Endodermal cell (in vitro differentiated cells): Measurements from ENCODE around the gene EXOC8. TPM values are rescaled to one million over a fixed set of nuclear protein-coding genes. Genes with fewer than 3 reads are reported as not detected.
A peak's percentile ranks its signal among the peaks of the same experiment; 100 is the strongest.

Experiments used
- DNase-seq: peaks from one replicate; pipeline ENCODE4 v3.0.0-alpha.2; 2017
- H3K27ac ChIP-seq: 2 replicates; pipeline ENCODE4 v1.5.1; 2013; ENCODE audit warnings: mild to moderate bottlenecking, low read depth, low read length, moderate library complexity
- H3K27me3 ChIP-seq: 2 replicates; pipeline ENCODE4 v1.6.1; 2013; ENCODE audit warnings: mild to moderate bottlenecking, low read length, moderate library complexity; ENCODE audit not compliant: insufficient read depth, control insufficient read depth, poor library complexity, severe bottlenecking
- H3K36me3 ChIP-seq: 2 replicates; pipeline ENCODE4 v1.7.0; 2013; ENCODE audit warnings: mild to moderate bottlenecking, low read length, moderate library complexity; ENCODE audit not compliant: control insufficient read depth, insufficient read depth
- H3K4me1 ChIP-seq: one replicate; pipeline ENCODE4 v1.7.0; 2013; ENCODE audit warnings: low read length; ENCODE audit not compliant: control insufficient read depth, insufficient read depth
- H3K4me3 ChIP-seq: 2 replicates; pipeline ENCODE4 v1.5.1; 2013; ENCODE audit warnings: mild to moderate bottlenecking, low read length, moderate library complexity
- H3K9ac ChIP-seq: 2 replicates; pipeline ENCODE4 v1.6.1; 2013; ENCODE audit warnings: mild to moderate bottlenecking, low read length, moderate library complexity; ENCODE audit not compliant: poor library complexity, severe bottlenecking; ENCODE audit errors: extremely low read depth
- H3K9me3 ChIP-seq: 2 replicates; pipeline ENCODE4 v1.6.1; 2013; ENCODE audit warnings: mild to moderate bottlenecking, low read length, moderate library complexity; ENCODE audit not compliant: control insufficient read depth
- H3K27ac Mint-ChIP-seq: 2 replicates; pipeline ENCODE4 v1.8.0; 2020; ENCODE audit warnings: mixed read lengths
- H3K27me3 Mint-ChIP-seq: 2 replicates; pipeline ENCODE4 v1.8.0; 2021; ENCODE audit warnings: mild to moderate bottlenecking, mixed read lengths; ENCODE audit not compliant: insufficient read depth
- H3K36me3 Mint-ChIP-seq: 2 replicates; pipeline ENCODE4 v1.8.0; 2020; ENCODE audit warnings: low read depth, mixed read lengths
- H3K4me1 Mint-ChIP-seq: 2 replicates; pipeline ENCODE4 v1.8.0; 2020; ENCODE audit warnings: mixed read lengths
- H3K4me3 Mint-ChIP-seq: 2 replicates; pipeline ENCODE4 v1.8.0; 2020; ENCODE audit warnings: mild to moderate bottlenecking, moderate library complexity, mixed read lengths
- H3K9me3 Mint-ChIP-seq: 2 replicates; pipeline ENCODE4 v1.8.0; 2020; ENCODE audit warnings: mild to moderate bottlenecking, mixed read lengths
- WGBS, 2 experiments: methylation state at CpG; one replicate each; pipeline versions ENCODE4 v1.1.5 to v1.1.7; 2013; ENCODE audit warnings: missing lambda C conversion rate in 2 of 2, mixed read lengths in 1 of 2; ENCODE audit not compliant: insufficient coverage in 1 of 2, insufficient read length in 1 of 2; 5-methylcytosine and 5-hydroxymethylcytosine counted together
- total RNA-seq, 2 donors: library from RNA; stranded (reverse); fragmentation: NEBNext Ultra II Directional in 1 of 2; extraction: Animal tissue kit (Norgen Biotek cat#: 25700) in 1 of 2; gene quantifications; 2 replicates in 1 of 2; 3 replicates in 1 of 2; pipeline ENCODE4 v1.2.1, GENCODE V29; 2021
- TF ChIP-seq, protein P1 (sequence below): fragments of 200-600 bp; sonication (generic); conservative IDR thresholded peaks from 2 replicates; pipeline ENCODE4 v1.5.0; 2021; ENCODE audit warnings: antibody characterized with exemption, mild to moderate bottlenecking

The EXOC8 gene
- total RNA-seq, 2 donors from 2014 or later = 9.9 to 13.1 TPM

DNA sequence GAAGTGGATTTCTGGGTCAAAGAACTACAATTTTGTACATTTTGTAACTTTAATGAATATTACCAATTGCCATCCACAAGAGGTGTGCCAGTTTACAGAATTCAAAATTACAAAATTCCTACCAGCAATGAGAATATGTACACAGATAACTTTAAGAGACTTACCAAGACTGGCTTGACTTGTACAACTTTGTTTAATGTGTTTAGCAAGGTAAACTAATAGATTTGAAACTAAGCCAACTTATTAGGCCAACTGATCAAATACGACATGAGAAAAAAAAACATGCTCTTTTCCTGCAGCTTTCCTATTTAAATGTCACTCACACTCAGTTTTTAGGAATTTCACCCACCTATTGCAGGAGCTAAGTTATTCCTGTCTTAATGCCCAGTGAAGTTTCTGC lies 11.4 kb downstream of the EXOC8 start:
- Histone ChIP-seq H3K4me3 (no peak overlapping the region), H3K27me3 (no peaks in the 10 kb centered on the region), H3K27ac (no peak overlapping the region), H3K4me1 (no peaks in the 10 kb centered on the region), H3K36me3 (peaks cover 2% of the 10 kb centered on the region), H3K9ac (no peak overlapping the region), H3K9me3 (no peaks in the 10 kb centered on the region)
- Mint-ChIP-seq H3K4me1 (no peaks in the 10 kb centered on the region), H3K27me3 (no peaks in the 10 kb centered on the region), H3K27ac (no peak overlapping the region), H3K4me3 (no peak overlapping the region), H3K9me3 (no peaks in the 10 kb centered on the region), H3K36me3 (no peaks in the 10 kb centered on the region)
- TF ChIP-seq, protein P1, sequence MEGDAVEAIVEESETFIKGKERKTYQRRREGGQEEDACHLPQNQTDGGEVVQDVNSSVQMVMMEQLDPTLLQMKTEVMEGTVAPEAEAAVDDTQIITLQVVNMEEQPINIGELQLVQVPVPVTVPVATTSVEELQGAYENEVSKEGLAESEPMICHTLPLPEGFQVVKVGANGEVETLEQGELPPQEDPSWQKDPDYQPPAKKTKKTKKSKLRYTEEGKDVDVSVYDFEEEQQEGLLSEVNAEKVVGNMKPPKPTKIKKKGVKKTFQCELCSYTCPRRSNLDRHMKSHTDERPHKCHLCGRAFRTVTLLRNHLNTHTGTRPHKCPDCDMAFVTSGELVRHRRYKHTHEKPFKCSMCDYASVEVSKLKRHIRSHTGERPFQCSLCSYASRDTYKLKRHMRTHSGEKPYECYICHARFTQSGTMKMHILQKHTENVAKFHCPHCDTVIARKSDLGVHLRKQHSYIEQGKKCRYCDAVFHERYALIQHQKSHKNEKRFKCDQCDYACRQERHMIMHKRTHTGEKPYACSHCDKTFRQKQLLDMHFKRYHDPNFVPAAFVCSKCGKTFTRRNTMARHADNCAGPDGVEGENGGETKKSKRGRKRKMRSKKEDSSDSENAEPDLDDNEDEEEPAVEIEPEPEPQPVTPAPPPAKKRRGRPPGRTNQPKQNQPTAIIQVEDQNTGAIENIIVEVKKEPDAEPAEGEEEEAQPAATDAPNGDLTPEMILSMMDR = no peak
- no peak for DNase-seq
- 90% methylated on average over 1 of the region's 1 CpG; no CpG with 5 or more reads in 1 of the 2 experiments for WGBS, 2 experiments

DNA sequence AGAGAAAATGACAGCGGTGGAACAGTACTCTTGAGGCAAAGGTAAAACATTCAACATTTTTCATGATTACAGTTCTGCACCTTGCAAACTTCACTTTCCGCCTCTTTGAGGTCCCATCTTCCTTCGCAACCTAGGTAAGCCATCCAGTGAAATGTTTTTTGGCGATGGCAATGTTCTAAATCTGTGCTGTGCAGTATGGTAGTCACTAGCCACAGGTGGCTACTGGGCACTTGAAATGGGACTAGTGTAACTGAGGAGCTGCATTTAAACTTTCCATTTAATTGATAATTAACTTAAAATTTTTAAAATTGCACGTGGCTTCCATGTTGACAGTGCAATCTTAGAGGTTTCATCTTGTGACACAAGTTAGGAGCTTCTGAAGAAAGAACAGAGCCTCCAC lies 13.0 kb downstream of the EXOC8 start:
- no peak overlapping the region for H3K27ac Mint-ChIP-seq
- H3K9me3 Mint-ChIP-seq = no peaks in the 10 kb centered on the region
- H3K4me1 Mint-ChIP-seq = no peaks in the 10 kb centered on the region
- no peak for DNase-seq
- no peaks in the 10 kb centered on the region for H3K27me3 ChIP-seq
- H3K36me3 ChIP-seq = no peaks in the 10 kb centered on the region
- TF ChIP-seq, protein P1 = no peak
- no peaks in the 10 kb centered on the region for H3K4me1 ChIP-seq
- no peaks in the 10 kb centered on the region for H3K27me3 Mint-ChIP-seq
- H3K9ac ChIP-seq = no peak overlapping the region
- H3K27ac ChIP-seq = no peak overlapping the region
- no peaks in the 10 kb centered on the region for H3K9me3 ChIP-seq
- WGBS, 2 experiments = 70 to 88% methylated on average over 4 to 5 of the region's 5 CpGs
- no peak overlapping the region for H3K4me3 ChIP-seq
- no peaks in the 10 kb centered on the region for H3K36me3 Mint-ChIP-seq
- no peak overlapping the region for H3K4me3 Mint-ChIP-seq

DNA sequence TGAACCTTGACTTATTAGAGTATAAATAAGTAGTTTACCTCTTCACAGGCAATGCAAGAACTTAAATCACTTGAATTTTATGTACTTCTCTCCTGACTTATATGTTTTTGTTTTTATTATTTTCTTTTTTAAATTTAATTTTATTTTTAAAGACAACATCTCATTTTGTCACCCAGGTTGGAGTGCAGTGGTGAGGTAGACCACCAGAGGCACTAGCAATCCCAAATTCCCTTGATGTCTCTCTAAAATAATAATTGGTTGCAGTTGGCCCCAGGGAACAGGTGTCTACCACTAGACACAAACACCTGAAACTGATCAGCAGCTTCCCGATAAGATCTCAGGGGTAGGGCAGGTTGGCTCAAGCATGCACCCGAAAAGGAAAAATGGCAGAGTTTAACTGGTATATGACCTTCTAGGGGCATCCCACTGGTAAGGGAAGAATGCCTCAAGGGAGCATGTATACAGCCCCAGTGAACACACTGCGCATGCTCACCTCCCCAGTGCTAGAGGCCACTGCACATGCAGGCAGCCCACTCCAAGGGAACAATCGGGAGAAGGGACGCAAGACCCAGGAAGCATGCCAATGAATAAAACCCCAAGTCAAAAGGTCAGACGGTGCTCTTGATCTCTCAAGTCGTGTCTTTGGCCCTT lies 14.6 kb downstream of the EXOC8 start:
- Histone ChIP-seq H3K9me3 (no peaks in the 10 kb centered on the region), H3K27me3 (no peaks in the 10 kb centered on the region), H3K36me3 (no peaks in the 10 kb centered on the region), H3K27ac (no peak overlapping the region), H3K4me3 (no peak overlapping the region), H3K4me1 (no peaks in the 10 kb centered on the region), H3K9ac (no peak overlapping the region)
- H3K36me3 Mint-ChIP-seq = no peaks in the 10 kb centered on the region
- no peaks in the 10 kb centered on the region for H3K4me1 Mint-ChIP-seq
- DNase-seq = no peak
- TF ChIP-seq, protein P1 = peak; percentile 62
- H3K27ac Mint-ChIP-seq = no peak overlapping the region
- 93 to 97% methylated on average over 6 to 7 of the region's 7 CpGs for WGBS, 2 experiments
- no peaks in the 10 kb centered on the region for H3K9me3 Mint-ChIP-seq
- H3K27me3 Mint-ChIP-seq = no peaks in the 10 kb centered on the region
- no peak overlapping the region for H3K4me3 Mint-ChIP-seq
